HG03039 (cell line): ENCODE results near the gene MYL3.
"Not testable (repeated sequence)": the region's sequence is repeated elsewhere in the genome, so short reads cannot be mapped to it uniquely, and the experiment has no call there.

Source experiments
- ATAC-seq: cut with Tn5 transposase; IDR thresholded peaks from one replicate; pipeline ENCODE4 v1.9.1; 2021; ENCODE audit warnings: mild to moderate bottlenecking, moderate library complexity; ENCODE audit not compliant: unreplicated experiment

MYL3 gene

DNA sequence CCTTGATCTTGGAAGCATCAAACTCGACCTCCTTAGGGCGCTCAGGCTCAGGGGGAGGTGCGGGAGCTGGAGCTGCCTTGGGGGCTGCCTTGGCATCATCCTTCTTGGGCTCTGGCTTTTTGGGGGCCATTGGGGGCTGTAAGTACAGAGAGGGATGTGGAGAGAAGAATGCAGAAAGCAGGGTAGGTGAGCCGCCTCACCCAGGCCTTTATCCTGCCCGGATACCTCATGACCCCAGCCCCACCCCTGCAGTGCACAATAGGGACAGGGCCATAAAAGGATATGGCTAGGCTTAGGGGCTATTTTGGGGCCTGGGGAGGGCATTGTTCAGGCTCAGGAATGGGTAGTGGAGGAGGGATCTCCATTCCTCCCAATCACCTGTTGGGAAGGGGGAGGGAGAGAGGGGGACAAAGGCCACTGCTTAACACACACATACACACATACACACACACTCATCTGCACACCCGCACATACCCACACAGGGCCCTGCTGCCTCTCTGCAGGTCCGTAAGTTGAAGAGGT lies at the start of gene MYL3:
TSS of gene MYL3 (minus strand) at position 184 of the 522 bp plus-strand sequence. CDS start at position 130, 54 bp downstream.
- ATAC-seq = no peak

DNA sequence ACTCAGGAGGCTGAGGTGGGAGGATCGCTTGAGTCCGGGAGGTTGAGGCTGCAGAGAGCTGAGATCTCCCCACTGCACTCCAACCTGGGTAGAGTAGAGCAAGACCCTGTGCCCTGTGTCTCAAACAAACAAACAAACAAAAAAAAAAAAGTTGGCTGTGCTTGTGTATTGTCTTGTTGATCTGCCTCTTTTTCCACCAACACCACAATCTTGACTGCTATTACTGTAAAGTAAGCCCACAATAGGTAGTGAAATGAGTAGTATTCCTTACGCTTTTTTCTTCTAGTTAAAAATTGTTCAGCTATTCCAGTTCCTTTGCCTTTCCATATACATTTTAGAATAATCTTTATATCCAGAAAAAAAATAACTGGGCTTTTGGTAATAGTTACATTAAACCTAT lies 49.7 kb upstream of the MYL3 start:
- ATAC-seq = no peak

DNA sequence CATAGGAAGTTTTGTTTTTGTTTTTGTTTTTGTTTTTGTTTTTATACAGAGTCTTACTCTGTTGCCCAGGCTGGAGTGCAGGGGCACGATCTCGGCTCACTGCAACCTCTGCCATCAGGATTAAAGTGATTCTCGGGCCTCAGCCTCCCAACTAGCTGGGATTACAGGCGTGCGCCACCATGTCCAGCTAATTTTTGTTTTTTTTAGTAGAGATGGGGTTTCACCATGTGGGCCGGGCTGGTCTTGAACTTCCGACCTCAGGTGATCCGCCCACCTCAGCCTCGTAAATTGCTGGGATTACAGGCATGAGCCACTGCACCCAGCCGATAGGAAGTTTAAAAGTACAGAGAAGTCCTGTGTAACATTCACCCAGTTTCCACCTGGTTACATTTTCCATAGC lies 47.7 kb upstream of the MYL3 start:
- not testable (repeated sequence) for ATAC-seq

DNA sequence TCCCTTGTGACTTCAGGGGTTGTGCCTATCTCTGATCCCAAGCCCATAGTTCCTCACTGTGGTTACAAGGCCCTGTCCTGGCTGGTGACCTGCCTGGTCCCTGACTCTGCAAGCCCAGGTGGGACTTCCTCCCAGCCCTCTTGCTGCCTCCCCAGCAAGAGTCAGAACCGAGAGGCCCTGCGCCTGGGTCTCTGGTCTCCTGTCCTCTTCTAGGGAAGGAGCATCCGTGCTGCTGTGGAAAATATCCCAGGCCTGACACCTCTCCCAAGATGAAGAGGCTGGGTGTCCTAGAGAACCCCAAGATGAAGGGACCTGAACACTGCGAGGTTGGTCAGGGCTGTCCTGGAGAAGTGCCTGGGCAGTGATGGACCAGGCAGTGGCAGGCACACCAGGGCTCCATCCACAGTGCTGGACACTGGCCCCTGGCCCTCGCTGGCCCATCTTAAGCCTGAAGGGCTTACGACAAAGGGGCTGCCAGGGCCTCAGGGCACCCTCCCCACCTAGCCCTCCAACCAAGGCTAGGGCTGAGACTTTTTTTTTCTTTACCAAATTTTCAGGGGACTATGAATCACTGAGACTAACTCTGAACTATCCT lies 47.0 kb upstream of the MYL3 start:
- no peak for ATAC-seq

- no peak for ATAC-seq
Measured at GRCh38 chr3:46909535-46910161, 46.4 kb upstream of the MYL3 start.

DNA sequence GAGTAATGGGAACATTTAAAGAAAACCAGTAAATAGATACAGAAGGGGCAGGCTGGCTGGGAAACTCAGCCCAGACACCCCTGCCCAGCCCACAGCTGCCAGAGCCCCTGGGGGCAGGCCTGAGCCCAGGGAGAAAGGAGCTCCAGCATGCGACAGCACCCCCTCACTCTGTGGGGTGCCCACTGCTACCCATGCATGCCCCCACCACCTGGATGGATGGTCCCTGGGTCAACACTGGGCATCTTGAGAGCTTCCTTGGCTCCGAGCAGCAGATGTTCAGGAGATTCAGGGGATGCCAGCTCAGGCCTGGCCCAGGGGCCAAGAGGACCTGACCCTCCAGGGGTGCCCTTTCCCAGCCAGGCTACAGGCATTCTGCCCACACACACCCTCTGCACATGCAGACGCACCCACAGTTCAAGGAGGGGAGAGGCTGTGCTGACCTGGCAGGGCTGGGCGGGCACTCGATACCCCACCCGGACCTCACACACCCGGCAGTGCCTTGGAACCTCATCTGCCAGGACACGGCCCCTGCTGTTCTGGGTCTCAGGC lies 45.8 kb upstream of the MYL3 start:
- no peak for ATAC-seq

DNA sequence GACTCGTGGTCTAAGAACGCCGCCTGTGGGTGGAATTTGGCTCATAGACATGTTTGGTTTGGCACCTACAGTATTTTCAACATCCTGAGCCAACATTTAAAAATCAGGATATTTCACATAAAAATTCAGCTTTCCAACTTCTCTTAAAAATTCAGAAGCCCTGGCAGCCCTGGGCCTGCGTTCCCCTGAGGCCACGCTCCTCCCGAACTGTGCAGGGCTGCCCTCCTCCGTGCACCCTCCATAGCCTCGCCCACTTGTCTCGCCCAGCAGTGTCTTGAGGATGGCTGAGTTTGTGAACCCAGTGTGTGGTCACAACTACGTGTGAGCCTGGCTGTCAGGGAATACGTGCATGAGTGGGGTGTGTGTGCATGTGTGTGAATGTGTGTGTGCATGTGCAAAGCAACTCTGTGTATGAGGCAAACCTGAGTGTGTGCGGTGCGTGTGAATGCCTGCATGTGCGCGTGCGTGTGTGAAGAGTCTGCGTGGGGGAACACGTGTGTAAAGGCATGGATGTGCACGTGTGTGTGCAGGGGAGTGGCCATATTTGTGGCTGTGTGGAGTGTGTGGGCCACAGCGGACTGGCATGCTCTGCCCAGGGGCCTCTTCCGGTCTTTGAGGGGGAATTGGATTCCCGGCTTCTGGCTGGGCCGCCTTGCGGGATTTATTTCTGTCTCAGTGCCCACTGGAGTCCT lies 45.2 kb upstream of the MYL3 start:
- no peak for ATAC-seq

DNA sequence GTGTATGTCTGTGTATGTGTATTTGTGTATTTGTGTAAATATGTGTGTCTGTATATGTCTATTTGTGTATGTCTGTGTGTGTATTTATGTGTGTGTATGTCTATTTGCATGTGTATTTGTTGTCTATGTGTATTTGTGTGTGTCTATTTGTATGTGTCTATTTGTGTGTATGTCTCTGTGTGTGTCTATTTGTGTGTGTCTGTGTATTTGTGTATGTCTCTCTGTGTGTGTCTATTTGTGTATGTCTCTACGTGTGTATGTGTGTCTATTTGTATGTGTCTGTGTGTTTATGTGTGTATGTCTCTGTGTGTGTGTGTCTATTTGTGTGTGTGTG lies 44.7 kb upstream of the MYL3 start:
- ATAC-seq = no peak

DNA sequence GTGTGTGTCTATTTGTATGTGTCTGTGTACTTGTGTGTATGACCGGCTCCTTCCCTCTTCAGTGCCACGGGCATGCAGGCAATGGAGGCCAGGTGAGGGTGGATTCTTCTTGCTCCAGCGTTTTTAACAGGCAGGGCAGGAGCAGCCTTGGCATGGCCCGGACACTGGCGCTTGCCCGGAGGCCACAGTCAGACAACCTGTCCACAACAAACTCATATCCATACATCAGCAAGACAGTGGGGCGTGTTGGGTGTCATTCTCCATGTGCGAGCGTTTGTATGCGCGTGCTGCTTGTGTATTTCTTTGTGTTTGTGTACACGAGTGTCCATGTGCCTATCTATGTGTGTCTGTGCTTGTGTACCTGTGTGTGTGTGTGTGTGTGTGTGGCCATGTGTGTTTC lies 44.0 kb upstream of the MYL3 start:
- no peak for ATAC-seq

GRCh38 chr3:46906471-46907058 lies 43.3 kb upstream of the MYL3 start:
- ATAC-seq = no peak

GRCh38 chr3:46905661-46906451 lies 42.6 kb upstream of the MYL3 start:
- ATAC-seq = no peak

GRCh38 chr3:46905213-46905560 lies 41.9 kb upstream of the MYL3 start:
- ATAC-seq = no peak

DNA sequence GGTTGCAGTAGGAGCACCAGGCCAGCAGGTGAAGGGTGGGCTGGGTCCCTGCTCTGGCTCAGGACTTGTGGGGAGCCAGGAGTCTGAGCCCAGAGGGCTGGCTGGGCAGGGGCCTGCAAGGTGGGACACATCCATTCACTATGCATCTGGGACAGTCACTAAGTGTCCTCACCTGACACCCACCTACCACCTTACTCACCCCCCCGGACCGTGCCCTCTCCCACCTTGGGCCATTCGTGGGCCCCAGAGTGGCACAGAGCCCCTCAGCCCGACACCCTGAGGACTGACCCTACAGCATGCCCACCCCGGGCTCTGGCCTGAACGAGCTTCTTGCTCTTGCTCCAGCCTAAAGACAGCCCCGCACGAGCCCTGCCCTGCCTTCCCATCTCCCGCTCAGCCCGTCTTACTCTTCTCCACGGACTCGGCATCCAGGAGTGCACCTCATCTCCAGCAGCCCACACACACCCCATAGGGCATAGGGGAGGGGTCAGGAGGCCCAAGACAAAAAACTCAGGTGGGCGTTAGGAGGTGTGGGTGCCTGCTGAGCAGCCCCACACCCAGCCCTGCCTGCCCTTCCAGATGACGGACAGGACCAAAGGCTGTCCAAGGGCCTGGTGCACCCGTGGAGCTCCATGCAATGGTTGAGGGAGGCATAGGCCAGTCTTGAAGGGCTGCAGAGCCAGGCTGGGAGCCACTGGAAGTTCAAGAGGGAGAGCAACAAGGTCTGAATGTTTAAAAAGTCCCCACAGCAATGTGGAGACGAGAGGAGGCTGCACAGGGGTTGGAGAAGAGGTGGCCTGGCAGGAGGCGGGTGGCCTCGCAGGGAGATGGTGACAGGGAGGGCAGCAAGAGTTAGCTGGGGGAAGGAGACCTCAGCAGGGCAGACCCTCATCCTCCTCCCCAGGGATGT lies 41.3 kb upstream of the MYL3 start:
- no peak for ATAC-seq

- ATAC-seq = no peak
Measured at GRCh38 chr3:46903341-46904302, 40.4 kb upstream of the MYL3 start.

DNA sequence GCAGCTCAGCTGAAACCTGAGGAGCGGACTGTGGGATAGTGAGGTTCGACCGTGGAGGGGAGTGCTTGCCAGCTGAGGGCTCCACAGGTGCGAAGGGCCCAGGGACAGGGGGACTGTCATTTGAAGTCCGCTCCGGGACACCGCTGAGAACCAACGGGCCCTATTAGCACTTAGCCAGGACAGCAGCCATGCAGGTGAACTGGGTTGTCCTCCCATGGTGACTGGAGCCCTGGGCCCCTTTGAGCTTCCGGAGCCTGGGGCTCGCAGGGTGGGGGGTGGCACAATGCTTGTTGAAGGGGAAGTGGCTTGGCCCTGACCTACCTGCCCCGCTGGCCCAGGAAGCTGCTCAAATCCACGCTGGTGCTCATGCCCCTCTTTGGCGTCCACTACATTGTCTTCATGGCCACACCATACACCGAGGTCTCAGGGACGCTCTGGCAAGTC lies 39.0 kb upstream of the MYL3 start:
- ATAC-seq = no peak

GRCh38 chr3:46901591-46902187 lies 38.4 kb upstream of the MYL3 start:
- no peak for ATAC-seq

DNA sequence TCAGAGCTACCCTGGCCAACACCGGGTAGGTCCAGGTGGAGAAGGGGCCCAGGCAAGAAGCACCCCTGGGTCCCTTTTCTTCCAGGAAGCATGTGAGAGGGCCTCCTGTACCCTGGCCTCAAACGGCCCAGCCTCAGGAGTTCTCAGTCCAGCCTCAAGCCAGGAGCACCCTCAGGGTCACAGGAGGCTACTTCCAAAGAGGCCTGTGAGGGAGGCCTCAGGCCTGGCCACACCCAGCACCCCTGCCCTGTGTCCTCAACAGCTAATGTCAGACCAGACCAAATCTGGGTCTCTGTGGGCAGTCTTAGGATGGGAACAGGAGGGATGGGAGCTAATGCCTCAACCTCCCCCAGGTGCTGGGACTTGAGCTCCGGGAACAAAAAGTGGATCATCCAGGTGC lies 37.8 kb upstream of the MYL3 start:
- ATAC-seq = no peak

DNA sequence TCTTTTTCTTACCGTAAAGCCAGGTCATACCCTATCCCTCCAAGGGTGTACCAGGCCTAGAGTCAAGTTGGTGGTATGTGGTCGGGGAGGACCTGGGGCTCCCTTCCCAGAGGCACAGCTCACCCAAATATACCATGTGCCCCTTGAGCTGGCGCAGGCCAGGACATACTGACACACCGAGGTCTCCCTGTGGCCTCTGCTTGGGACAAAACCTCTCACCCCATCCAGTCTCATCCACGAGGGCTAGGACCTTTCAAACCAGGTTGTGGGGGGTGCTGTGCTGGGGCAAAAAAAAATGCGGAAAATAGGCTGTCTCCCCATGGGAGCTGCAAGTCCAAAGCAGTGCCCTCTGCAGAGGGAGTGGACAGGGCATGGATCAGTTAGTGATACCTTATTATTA lies 37.1 kb upstream of the MYL3 start:
- ATAC-seq = no peak

DNA sequence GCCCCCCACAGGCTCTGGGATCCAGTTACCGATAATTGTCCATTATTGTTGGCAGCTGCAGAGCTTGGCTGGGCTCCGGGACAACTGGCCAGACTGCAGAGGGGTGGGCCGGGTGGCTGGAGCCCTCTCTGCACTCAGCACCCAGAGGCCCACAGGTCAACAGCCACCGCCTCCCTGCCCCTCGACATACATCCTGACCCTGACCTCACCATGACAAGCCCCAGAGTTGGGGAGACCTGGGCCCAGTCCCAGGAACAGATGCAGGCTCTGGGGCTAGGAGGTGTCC lies 36.7 kb upstream of the MYL3 start:
- ATAC-seq = no peak
